ENCODE data around the gene LY6G6C. TPM values are rescaled to one million over a fixed set of nuclear protein-coding genes. Genes with fewer than 3 reads are reported as not detected.

LY6G6C gene
- total and polyA plus RNA-seq, 2 of the 13 experiments (the other 11 are each of a cell fraction or from before 2014, with no cell fraction given): 0.15 TPM; not detected in 1

- TF ChIP-seq PCBP1 (IDR thresholded peaks at IDR 0.05; ENCODE audit: borderline replicate concordance, low read depth, low read length): 0 out of 2 replicates have a peak, but pooled peaks have one; percentile 79
- TF ChIP-seq HOXA9 (CRISPR knock-in tag; IDR thresholded peaks at IDR 0.05; ENCODE audit: borderline replicate concordance): peak; percentile 98
- peak; percentile 77; the same call in 1 of the 2 replicates for TF ChIP-seq SMAD1 (CRISPR knock-in tag; IDR thresholded peaks at IDR 0.05; ENCODE audit: borderline replicate concordance, low read depth)
- TF ChIP-seq, protein P1, sequence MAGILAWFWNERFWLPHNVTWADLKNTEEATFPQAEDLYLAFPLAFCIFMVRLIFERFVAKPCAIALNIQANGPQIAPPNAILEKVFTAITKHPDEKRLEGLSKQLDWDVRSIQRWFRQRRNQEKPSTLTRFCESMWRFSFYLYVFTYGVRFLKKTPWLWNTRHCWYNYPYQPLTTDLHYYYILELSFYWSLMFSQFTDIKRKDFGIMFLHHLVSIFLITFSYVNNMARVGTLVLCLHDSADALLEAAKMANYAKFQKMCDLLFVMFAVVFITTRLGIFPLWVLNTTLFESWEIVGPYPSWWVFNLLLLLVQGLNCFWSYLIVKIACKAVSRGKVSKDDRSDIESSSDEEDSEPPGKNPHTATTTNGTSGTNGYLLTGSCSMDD (CRISPR knock-in tag; IDR thresholded peaks at IDR 0.05): peak; percentile 89; the same call in 1 of the 2 replicates
- peak; percentile 93 for TF ChIP-seq RFX1 (IDR thresholded peaks at IDR 0.05)
- TF ChIP-seq, protein P2, sequence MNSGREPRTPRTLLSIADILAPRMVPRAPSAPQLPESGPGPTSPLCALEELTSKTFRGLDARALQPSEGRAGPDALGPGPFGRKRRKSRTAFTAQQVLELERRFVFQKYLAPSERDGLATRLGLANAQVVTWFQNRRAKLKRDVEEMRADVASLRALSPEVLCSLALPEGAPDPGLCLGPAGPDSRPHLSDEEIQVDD (CRISPR knock-in tag; IDR thresholded peaks at IDR 0.05; ENCODE audit: borderline replicate concordance): peak; percentile 98; the same call in 1 of the 2 replicates
- 0 out of 2 replicates have a peak, but pooled peaks have one; percentile 56 for TF ChIP-seq ZNF468 (CRISPR knock-in tag; IDR thresholded peaks at IDR 0.05)
- TF ChIP-seq, protein P3, sequence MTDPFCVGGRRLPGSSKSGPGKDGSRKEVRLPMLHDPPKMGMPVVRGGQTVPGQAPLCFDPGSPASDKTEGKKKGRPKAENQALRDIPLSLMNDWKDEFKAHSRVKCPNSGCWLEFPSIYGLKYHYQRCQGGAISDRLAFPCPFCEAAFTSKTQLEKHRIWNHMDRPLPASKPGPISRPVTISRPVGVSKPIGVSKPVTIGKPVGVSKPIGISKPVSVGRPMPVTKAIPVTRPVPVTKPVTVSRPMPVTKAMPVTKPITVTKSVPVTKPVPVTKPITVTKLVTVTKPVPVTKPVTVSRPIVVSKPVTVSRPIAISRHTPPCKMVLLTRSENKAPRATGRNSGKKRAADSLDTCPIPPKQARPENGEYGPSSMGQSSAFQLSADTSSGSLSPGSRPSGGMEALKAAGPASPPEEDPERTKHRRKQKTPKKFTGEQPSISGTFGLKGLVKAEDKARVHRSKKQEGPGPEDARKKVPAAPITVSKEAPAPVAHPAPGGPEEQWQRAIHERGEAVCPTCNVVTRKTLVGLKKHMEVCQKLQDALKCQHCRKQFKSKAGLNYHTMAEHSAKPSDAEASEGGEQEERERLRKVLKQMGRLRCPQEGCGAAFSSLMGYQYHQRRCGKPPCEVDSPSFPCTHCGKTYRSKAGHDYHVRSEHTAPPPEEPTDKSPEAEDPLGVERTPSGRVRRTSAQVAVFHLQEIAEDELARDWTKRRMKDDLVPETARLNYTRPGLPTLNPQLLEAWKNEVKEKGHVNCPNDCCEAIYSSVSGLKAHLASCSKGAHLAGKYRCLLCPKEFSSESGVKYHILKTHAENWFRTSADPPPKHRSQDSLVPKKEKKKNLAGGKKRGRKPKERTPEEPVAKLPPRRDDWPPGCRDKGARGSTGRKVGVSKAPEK (CRISPR knock-in tag; IDR thresholded peaks at IDR 0.05; ENCODE audit: borderline replicate concordance): peak; percentile 95; the same call in 1 of the 2 replicates
- peak; percentile 73; the same call in 1 of the 2 replicates for TF ChIP-seq ZNF343 (CRISPR knock-in tag; IDR thresholded peaks at IDR 0.05)
- peak; percentile 100 for TF ChIP-seq ZNF816 (CRISPR knock-in tag; IDR thresholded peaks at IDR 0.05; ENCODE audit: borderline replicate concordance)
- TF ChIP-seq ZNF235 (CRISPR knock-in tag; IDR thresholded peaks at IDR 0.05; ENCODE audit: borderline replicate concordance): peak; percentile 99
- peak; percentile 84; the same call in 1 of the 2 replicates for TF ChIP-seq WIZ (CRISPR knock-in tag; IDR thresholded peaks at IDR 0.05)
- peak; percentile 95 for TF ChIP-seq TGIF2 (CRISPR knock-in tag; IDR thresholded peaks at IDR 0.05)
- TF ChIP-seq SIX1 (CRISPR knock-in tag; IDR thresholded peaks at IDR 0.05; ENCODE audit: borderline replicate concordance): peak; percentile 97
- 0 out of 2 replicates have a peak, but pooled peaks have one; percentile 29 for TF ChIP-seq GRHL1 (CRISPR knock-in tag; conservative IDR thresholded peaks at IDR 0.05)
- no peak for TF ChIP-seq JUND (CRISPR knock-in tag; IDR thresholded peaks at IDR 0.05)
- TF ChIP-seq YEATS2 (CRISPR knock-in tag; IDR thresholded peaks at IDR 0.05; ENCODE audit: borderline replicate concordance): peak; percentile 88
- TF ChIP-seq POLR2AphosphoS5 (IDR thresholded peaks at IDR 0.05; ENCODE audit: low read depth, low read length): peak; percentile 74
- no peak for TF ChIP-seq KAT2B (IDR thresholded peaks at IDR 0.05; ENCODE audit: borderline replicate concordance, low read depth, low read length)
- TF ChIP-seq HNRNPH1 (optimal IDR thresholded peaks at IDR 0.05; ENCODE audit: low read depth, low read length): no peak
- peak; percentile 99 for TF ChIP-seq ARID2 (CRISPR knock-in tag; IDR thresholded peaks at IDR 0.05; ENCODE audit: borderline replicate concordance)
- TF ChIP-seq ZNF232 (CRISPR knock-in tag; IDR thresholded peaks at IDR 0.05; ENCODE audit: borderline replicate concordance): peak; percentile 93
- TF ChIP-seq PLRG1 (conservative IDR thresholded peaks at IDR 0.05): no peak
Measured at GRCh38 chr6:31739639-31740396, 18.3 kb upstream of the LY6G6C start, which contains the start of gene MSH5 (continued).

All from HepG2 (cell line).